Posterior cingulate gyrus (tissue), 11 donors: ENCODE data around the gene NTRK2.
"Not testable (repeated sequence)": the region's sequence is repeated elsewhere in the genome, so short reads cannot be mapped to it uniquely, and the experiment has no call there.

Source experiments
- DNase-seq, 10 donors: peaks; one replicate each; pipeline versions ENCODE4 v3.0.0 to v3.0.0-alpha.2; 2020 to 2021; ENCODE audit warnings: mixed read lengths in 3 of 10
- intact Hi-C: fragments of 100-400 bp; cut with DNase I; formaldehyde crosslinking; loops from one replicate; pipeline ENCODE4 v1.15.1; 2023

The NTRK2 gene

DNA sequence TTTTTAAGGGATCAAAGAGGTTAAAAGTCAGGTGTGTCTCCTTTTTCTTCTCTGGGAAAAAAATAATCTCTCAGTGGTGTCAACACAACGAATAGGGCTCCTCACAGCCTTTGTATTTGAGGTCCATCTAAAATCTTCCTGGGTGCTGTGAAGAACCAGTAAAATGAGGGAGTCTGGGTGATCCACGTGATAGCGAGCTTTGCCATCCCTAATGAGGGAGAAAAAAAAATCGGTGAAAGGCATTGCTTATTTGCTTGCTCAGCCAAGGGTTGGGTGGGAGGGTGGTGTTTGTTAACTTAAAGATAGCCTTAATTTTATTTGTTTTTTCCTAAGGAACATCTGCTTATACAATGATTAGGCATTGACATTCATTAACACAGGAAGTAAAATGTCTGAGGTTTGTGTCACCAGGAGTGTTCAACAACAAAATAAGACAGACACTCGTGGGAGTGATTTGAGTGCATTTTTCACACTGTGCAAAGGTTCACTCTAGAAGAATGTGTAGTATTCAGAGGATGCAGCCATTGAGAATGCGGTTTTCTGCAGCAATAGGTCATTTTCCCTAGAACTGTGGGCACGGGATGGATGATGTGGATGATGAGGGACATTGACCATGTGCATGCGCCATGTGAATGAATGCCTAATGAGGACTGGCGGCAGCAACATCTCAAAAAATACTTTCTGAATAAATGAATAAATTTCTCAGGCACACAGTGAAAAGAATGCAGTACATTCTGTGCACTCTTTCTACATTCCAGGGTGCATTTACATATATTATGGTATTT, 369.5 kb downstream of the NTRK2 start:
- DNase-seq, result peak in 7 of 10 donors; percentile 37 to 86 (median 53)
- intact Hi-C loops, result loop anchor here (5.0 kb wide), 1 partner anchor 47 kb away; no protein-coding TSS in a partner anchor

DNA sequence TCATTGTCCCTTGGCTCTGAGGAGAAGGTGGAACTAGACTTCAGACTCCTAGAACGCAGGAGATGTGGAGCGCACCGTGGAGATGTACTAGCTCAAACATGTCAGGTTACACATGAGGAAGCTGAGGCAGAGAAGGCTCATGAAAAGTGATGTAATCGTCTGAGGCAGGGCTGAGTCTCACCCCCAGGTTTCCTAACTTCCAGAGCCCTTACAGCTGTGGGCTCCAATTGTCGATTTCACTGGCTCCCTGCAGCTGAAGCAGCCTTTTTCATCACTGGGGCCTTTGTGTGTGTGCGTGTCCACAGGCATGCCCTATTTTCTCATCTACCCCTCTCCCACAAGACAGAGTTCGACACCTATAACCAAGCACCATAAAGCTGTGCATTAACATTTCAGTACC, 370.6 kb downstream of the NTRK2 start:
- intact Hi-C loops, result loop anchor here (10.0 kb wide), 3 partner anchors 85 to 575 kb away; no protein-coding TSS in a partner anchor
- DNase-seq, result peak in 9 of 10 donors; percentile 29 to 90 (median 46)

DNA sequence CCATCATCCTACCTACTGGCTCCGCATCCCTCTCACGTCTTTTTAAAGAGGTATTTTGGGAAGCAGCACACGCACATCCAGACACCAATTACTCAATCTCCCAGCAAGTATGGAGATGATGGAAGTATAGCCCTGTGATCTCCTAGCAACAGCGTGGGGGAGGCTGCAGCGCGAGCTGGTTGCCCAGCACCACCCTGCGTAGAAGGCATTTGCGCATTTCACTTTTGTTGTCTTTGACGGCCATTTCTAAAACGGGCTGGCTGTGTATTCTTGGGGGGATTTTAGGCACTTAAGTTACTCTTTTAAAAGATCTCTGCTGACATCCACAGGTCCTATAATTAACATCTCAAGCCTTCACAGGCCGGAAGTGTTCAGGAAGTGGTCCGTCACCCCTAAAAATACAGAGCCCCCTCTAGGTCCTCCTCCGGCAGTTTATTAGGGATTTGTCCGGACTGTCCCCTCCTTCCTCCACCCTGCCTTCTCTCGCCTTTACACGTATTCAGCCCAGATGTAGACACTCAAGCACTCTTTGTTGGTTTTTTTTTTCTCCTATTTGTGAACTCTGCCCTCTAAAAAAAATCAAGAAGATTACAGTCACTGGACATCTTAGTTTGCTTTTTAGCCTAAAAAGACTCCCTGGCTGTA, 371.4 kb downstream of the NTRK2 start:
- intact Hi-C loops, result loop anchor here (10.0 kb wide), 3 partner anchors 86 to 574 kb away; no protein-coding TSS in a partner anchor
- DNase-seq, result peak; percentile 65 to 98 (median 82)

DNA sequence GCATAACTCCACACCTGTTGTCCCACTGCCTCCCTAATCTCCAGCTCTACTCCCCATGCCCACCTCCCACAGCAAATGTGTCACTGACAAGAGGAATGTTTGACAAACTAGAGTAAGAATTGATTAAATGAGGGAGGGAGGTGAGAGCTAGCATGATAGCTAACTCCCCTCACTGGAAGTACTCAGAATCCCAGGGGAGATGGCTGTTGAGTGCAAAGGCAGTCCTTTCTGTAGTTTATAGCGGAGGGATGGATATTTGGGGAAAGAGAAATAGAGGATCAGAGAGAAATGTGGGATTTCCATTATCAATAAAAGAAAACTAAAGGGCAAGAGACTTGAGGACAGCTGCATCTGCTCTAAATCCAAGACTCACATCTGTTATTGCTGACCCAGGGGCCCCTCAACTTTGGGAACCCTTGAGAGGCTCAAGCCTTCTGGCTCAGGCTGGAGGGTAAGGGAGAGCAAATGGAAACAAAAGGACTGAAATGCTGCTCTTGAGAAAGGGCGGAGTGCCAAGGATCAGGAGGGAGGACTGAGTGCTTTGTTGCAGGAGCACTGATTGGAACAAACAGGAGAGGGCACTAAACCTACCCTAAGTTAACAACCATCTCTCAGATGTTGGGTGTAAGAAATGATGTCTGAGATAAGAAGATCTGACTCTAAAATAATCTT, 372.1 kb downstream of the NTRK2 start:
- peak in 1 of 10 donors; percentile 80 for DNase-seq
- intact Hi-C loops, result loop anchor here (10.0 kb wide), 3 partner anchors 87 to 573 kb away; no protein-coding TSS in a partner anchor

DNA sequence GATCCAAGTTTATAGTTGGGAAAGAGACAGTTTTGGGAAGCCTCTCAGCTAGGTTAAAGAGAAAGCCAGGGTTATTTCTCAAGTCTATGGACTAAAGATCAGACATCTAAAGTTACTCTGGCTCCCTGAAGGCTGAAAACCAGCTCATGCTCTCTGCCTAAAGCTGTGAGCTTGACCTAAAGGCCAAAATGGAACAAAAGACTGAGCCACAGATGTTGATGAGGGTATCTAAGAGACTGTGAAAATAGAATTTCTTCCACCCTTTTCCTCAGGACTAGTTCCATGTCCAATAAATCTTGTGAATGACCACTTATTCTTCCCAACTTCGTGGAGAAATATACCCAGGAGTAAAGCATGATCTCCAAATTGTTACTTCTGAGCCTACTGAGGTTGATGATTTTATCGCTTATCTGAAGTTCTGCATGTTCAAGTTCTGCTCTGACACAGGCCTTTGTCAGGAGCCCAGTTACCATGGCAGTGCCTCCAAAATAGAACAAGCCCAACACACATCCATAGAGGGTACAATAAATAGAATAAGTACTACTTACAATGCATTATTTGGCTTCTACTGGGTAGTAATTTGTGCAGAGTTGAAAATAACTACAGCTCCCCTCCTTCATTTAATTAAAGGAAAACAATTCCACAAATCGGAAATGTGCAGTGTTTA, 373.6 kb downstream of the NTRK2 start:
- intact Hi-C loops, result loop anchor here (10.0 kb wide), 3 partner anchors 88 to 572 kb away; no protein-coding TSS in a partner anchor
- peak in 1 of 10 donors; percentile 77 for DNase-seq

DNA sequence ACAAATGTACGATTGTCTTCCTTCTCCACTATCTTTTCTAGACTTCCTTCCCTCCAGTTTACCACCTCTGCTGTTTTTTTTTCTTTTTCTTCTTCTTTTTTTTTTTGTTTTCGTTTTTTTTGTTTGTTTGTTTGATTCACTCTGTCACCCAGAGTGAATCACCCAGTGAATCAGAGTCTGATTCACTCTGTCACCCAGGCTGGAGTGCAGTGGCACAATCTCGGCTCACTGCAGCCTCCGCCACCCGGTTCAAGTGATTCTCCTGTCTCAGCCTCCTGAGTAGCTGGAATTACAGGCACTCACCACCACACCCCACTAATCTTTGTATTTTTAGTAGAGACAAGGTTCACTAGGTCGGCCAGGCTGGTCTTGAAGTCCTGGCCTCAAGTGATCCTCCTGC, 375.7 kb downstream of the NTRK2 start:
- intact Hi-C loops, result loop anchor here (10.0 kb wide), 3 partner anchors 90 to 570 kb away; no protein-coding TSS in a partner anchor
- DNase-seq, result no peak

DNA sequence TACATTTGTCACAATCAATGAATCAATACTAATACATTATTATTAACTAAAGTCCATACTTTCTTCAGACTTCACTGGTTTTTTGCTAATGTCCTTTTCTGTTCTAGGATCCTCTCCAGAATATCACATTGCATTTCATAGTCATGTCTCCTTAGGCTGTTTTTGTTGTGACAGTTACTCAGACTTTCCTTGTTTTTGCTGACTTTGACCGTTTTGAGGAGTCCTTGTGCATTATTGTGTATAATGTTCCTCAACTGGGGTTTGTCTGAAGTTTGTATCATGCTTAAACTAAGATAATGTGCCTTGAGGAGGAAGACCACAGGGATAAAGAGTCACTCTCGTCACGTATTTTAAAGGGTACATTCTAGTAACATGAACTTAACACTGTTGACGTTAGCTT, 376.9 kb downstream of the NTRK2 start:
- intact Hi-C loops, result loop anchor here (10.0 kb wide), 3 partner anchors 92 to 568 kb away; no protein-coding TSS in a partner anchor
- no peak for DNase-seq

DNA sequence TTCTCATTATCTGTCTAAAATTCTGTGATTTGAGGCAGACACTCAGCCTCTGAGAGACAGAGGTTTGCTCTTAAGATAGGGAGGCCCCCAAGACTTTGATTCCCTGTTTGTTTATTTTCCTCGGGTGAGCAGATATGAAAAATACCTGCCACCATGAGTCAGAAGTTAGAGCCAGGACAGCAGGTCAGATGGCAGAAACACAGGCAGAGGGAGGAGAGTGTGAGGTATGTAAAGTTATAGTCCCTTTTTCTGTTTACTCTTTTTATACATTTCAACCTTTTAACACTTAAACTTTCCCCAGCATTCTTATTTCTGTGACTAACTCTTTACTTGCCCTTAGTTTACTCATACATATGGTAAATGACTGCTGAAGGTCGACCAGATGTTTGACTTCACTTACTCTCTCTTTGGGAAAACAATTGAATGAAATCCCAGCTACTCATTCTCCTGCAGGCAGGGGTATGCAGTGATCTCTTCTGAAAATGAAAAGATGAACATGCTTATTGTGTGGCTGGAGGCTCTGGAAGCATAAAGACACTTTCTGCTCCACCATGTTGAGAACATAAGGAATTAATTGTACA, 383.8 kb downstream of the NTRK2 start:
- intact Hi-C loops, result no loop called here

DNA sequence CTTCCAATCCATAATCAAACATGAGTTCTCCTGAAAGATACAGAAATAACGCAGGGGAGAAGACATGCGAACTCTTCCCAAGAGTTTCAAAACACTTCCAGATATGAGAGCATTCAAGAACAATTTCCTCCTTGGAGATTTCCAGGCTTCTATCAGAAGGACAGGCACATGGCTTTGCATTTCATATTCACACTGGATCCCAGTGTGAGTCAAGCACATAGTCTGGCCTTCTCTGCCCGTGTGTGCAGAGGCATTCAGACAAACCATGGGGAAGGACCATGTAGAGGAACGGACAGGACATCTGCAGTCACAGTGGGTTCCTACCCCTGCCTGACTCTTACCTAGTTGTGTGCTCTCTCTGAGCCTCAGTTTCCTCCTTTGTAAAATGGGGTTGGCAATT, 384.5 kb downstream of the NTRK2 start:
- intact Hi-C loops, result no loop called here
- no peak for DNase-seq

More for the DNA sequence above, 383.8 kb downstream of the NTRK2 start:
- DNase-seq, result no peak

DNA sequence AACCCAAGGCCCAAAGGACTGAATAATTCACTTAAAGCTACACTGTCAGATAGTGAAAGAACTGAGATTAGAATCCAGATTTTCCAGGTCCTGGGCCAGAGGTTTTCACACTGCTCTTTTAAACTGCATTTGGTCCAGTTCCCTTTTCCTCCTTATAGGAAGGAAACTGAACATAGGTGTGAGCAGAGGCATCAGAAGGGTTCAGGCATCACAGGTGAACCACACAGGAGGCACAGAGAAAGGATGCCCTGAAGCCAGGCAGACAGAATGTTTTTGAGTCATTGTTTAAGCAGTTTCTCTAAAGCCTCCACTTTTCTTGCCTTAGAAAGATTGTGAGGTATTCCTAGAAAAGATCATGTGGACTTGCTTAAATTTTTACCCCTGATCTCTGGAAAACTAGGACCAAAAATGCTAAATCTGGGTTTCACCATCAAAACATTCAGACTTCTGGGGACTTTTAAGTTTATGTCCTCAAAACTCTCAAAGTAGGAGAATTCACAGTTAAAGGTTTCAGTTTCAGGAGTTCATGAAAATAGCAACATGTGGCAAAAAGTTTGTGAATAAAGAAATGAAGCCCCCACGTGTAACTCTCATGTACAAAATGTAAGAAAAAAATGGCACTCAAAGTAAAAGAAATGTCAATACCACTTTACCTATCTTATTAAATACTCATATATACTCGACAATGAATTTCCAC, 386.1 kb downstream of the NTRK2 start:
- intact Hi-C loops, result no loop called here
- no peak for DNase-seq

DNA sequence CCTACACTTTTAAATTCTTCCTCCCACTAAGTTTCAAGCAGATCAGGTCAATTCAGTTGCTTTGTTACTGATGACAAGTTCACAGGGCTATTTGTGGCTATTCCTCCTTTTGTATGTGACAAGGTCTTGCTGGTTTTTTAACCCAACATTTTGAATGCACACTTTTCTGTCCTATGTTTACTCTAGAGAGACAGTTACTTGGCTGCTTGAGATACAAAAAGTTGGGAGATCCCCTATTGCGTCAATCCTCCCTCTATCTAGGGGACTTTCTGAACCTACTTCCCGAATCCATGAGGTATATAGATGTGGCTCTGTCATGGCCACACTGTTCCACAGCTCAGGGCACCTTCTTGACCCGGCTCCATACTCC, 386.7 kb downstream of the NTRK2 start:
- intact Hi-C loops, result no loop called here
- DNase-seq, result no peak

DNA sequence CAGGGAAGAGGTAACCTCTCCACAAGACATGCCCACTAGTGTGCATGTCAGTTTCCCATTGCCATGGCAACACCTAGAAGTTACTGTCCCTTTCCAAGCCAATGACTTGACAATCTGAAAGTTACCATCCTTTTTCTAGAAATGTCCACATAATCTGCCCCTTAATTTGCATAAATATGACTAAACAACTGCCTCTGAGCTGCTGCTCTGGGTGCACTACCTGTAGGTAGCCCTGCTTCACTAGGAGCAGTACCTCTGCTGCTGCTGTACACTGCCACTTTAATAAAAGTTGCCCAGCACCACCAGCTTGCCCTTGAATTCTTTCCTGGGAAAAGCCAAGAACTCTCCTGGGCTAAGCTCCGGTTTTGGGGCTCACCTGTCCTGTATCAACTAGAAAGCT, 392.4 kb downstream of the NTRK2 start:
- DNase-seq, result no peak
- intact Hi-C loops, result no loop called here

DNA sequence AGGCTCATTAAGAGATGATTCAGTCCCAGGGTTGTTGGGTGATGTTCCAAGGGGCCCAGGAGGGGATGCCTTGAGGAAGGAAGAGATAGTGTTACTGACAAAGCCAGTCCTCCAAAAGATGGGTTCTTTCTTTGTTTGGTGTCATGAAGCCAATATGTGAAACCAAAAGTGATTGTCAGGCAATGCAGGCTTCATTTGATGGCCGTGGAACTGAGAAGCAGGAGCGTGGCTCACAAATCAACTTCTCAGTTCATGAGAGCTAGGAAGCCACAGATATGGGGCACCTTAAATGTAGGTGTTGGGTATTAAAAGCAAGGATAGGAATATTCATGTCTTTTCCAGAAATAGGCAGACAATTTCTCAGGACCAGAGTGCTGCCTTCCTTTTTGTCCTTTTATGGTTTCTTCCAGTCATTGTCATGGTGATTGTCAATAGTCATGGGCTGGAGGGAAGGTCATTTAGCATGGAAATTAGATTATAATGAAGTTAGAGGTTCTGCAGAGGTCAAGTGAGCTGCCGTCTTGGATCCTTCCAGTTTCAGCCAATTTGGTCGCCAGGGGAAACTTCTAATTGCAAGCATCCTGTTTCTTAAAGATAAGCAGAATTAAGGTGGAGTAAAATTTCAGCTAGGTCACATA, 393.0 kb downstream of the NTRK2 start:
- intact Hi-C loops, result no loop called here
- no peak for DNase-seq

DNA sequence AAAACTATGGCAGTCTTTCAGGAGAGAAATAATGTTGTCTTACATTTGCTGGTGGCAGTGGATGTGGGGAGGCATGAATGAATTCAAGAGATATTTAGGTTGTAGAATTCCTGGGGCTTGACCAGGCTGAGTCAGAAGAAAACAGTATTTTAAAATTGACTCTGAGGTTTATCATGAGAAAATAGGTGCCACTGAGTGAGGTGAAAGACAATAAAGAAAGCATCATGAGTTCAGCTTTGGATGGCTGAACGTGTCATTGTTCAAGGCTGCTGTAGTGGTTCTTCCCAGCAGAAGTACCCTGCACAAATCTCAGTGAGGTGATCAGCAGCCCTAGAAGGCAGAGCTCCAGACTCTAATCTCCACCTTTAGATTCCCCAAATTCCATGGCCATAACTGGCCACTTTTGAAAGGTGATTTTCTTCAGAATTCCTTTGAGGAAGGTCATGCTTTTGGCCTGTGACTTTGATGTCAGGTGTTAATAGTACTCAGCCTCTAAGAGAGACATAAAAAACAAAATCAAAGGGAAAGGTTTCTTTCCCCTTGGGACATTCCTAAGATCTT, 395.4 kb downstream of the NTRK2 start:
- intact Hi-C loops, result no loop called here
- DNase-seq, result no peak

DNA sequence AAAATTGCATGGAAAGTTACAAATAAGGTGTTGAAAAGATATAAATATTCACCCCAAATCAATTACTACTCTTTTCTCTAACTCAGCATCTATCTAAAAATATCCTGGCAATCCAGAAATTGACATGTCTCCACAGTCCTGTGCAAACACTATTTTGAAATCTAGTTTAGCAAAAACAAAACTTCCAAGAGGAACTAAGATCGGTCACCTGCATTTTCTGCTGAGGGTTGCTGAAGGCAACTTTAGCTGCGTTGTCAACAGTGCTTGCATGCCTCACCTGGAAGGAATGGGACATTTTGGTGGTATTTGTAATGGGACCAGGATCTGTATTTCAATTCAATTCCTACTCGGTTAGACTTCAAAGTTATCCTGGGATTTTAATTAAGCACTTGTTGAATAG, 398.3 kb downstream of the NTRK2 start:
- intact Hi-C loops, result no loop called here
- no peak for DNase-seq

DNA sequence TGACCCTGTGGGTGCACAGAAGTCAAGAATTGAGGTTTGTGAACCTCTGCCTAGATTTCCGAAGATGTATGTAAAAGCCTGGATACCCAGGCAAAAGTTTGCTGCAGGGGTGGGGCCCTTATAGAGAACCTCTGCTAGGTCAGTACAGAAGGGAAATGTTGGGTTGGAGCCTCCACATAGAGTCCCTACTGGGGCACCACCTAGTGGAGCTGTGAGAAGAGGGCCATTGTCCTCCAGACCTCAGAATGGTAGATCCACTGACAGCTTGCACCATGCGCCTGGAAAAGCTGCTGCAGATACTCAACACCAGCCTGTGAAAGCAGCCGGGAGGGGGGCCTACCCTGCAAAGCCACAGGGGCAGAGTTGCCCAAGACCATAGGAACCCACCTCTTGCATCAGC, 399.9 kb downstream of the NTRK2 start:
- intact Hi-C loops, result not testable (repeated sequence)
- peak in 2 of 10 donors; percentile 25 to 79 for DNase-seq
